Loucy (cell line): ENCODE data around the gene PTGIS.

Source experiments
- H2AFZ ChIP-seq: fragments of 200-600 bp; sonication (generic); 2 replicates; pipeline ENCODE4 v1.6.0; 2016; ENCODE audit warnings: antibody characterized with exemption, mild to moderate bottlenecking, low read length, moderate library complexity
- H3F3A ChIP-seq: fragments of 200-600 bp; 2 replicates; pipeline ENCODE4 v1.6.0; 2016; ENCODE audit warnings: antibody characterized with exemption, low read depth, mild to moderate bottlenecking
- H3K27me3 ChIP-seq: fragments of 200-600 bp; sonication (generic); 2 replicates; pipeline ENCODE4 v1.6.1; 2014; ENCODE audit warnings: low read length, mild to moderate bottlenecking; ENCODE audit not compliant: insufficient read depth, poor library complexity, severe bottlenecking
- H3K36me3 ChIP-seq: fragments of 200-600 bp; sonication (generic); 2 replicates; pipeline ENCODE4 v1.6.1; 2016; ENCODE audit warnings: low read length; ENCODE audit not compliant: insufficient read depth
- H3K4me1 ChIP-seq: fragments of 200-600 bp; sonication (generic); 2 replicates; pipeline ENCODE4 v1.5.1; 2014; ENCODE audit warnings: low read length, mild to moderate bottlenecking; ENCODE audit not compliant: insufficient read depth, poor library complexity, severe bottlenecking
- H3K4me2 ChIP-seq: fragments of 200-600 bp; sonication (generic); 2 replicates; pipeline ENCODE4 v1.6.0; 2014; ENCODE audit warnings: antibody characterized with exemption, low read length, low read depth, mild to moderate bottlenecking; ENCODE audit not compliant: poor library complexity, severe bottlenecking
- H3K4me3 ChIP-seq: fragments of 200-600 bp; sonication (generic); 2 replicates; pipeline ENCODE4 v1.5.1; 2014; ENCODE audit warnings: low read length, mild to moderate bottlenecking, mixed read lengths; ENCODE audit not compliant: poor library complexity, severe bottlenecking
- H3K79me2 ChIP-seq: fragments of 200-600 bp; sonication (generic); 2 replicates; pipeline ENCODE4 v1.6.1; 2014; ENCODE audit warnings: low read length; ENCODE audit not compliant: insufficient read depth
- H3K9ac ChIP-seq: fragments of 200-600 bp; sonication (generic); 2 replicates; pipeline ENCODE4 v1.6.0; 2014; ENCODE audit warnings: mild to moderate bottlenecking, low read depth, low read length, moderate library complexity; ENCODE audit not compliant: poor library complexity, severe bottlenecking
- H3K9me2 ChIP-seq: fragments of 200-600 bp; sonication (generic); replicated peaks from 2 replicates; pipeline ENCODE4 v1.6.1; 2016; ENCODE audit warnings: low read depth, low read length, mixed read lengths
- H3K9me3 ChIP-seq: fragments of 200-600 bp; sonication (generic); 2 replicates; pipeline ENCODE4 v1.6.1; 2014; ENCODE audit warnings: mild to moderate bottlenecking, antibody characterized with exemption, low read length, low read depth; ENCODE audit not compliant: insufficient read depth
- H4K20me1 ChIP-seq: fragments of 200-600 bp; sonication (generic); 2 replicates; pipeline ENCODE4 v1.6.0; 2014; ENCODE audit warnings: antibody characterized with exemption, low read length, mild to moderate bottlenecking; ENCODE audit not compliant: insufficient read depth, poor library complexity, severe bottlenecking
- EZH2phosphoT487 ChIP-seq: fragments of 200-600 bp; IDR thresholded peaks from 2 replicates; pipeline ENCODE4 v1.6.1; 2018; ENCODE audit warnings: antibody characterized with exemption, mild to moderate bottlenecking, moderate library complexity, borderline replicate concordance
- TF ChIP-seq, protein P1 (sequence below): fragments of 200-600 bp; sonication (generic); conservative IDR thresholded peaks from 2 replicates; pipeline ENCODE4 v1.5.1; 2014; ENCODE audit warnings: mild to moderate bottlenecking, antibody characterized with exemption, low read length

The PTGIS gene

DNA sequence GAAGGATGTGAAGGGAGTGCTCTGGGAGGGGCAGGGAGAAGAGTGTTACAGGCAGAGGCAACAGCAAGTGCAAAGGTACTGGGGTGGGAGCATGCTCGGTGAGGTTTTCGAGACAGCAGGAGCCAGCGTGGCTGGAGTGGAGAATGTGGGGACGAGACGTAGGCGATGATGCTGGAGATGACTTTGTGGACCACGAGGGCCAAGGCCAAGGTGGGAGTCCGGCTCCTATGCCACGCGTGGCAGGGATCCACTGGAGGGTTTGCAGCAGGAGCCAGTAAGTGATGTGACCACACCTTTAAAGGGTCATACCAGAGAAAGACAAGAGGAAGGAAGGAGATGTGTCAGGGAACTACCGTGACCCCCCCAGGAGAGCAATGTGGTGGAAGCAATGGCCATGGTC, 7.3 kb downstream of the PTGIS start:
- H3K79me2 ChIP-seq: no peaks in the 10 kb centered on the region

DNA sequence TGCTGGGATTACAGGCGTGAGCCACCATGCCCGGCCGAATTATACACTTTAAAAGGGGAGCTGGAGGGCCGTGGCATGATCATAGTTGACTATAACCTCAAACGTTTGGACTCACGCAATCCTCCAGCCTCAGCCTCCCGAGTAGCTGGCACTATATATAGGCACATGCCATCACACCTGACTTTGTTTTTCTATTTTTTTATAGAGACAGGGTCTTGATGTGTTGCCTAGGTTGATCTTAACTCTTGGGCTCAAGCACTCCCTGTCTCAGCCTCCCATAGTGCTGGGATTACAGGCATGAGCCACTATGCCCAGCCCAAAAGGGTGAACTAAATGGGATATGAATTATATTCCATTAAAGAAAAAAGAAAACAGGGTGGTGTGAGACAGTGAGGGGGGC, 7.8 kb downstream of the PTGIS start:
- Histone ChIP-seq H3K27me3 (peaks cover 3% of the 10 kb centered on the region), H2AFZ (no peak overlapping the region), H3K79me2 (no peaks in the 10 kb centered on the region), H4K20me1 (no peaks in the 10 kb centered on the region), H3K4me2 (no peak overlapping the region), H3K4me1 (no peaks in the 10 kb centered on the region), H3F3A (no peaks in the 10 kb centered on the region), H3K36me3 (no peaks in the 10 kb centered on the region), H3K9me3 (no peaks in the 10 kb centered on the region; the same call in 1 of the 2 replicates), H3K9me2 (no peaks in the 10 kb centered on the region), H3K9ac (no peak overlapping the region), H3K4me3 (no peak overlapping the region)
- TF ChIP-seq EZH2phosphoT487: no peak
- TF ChIP-seq, protein P1, sequence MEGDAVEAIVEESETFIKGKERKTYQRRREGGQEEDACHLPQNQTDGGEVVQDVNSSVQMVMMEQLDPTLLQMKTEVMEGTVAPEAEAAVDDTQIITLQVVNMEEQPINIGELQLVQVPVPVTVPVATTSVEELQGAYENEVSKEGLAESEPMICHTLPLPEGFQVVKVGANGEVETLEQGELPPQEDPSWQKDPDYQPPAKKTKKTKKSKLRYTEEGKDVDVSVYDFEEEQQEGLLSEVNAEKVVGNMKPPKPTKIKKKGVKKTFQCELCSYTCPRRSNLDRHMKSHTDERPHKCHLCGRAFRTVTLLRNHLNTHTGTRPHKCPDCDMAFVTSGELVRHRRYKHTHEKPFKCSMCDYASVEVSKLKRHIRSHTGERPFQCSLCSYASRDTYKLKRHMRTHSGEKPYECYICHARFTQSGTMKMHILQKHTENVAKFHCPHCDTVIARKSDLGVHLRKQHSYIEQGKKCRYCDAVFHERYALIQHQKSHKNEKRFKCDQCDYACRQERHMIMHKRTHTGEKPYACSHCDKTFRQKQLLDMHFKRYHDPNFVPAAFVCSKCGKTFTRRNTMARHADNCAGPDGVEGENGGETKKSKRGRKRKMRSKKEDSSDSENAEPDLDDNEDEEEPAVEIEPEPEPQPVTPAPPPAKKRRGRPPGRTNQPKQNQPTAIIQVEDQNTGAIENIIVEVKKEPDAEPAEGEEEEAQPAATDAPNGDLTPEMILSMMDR: no peak

More for the DNA sequence above, 7.3 kb downstream of the PTGIS start:
- no peak overlapping the region for H2AFZ ChIP-seq
- H3K4me2 ChIP-seq: no peak overlapping the region
- no peak overlapping the region for H3K9ac ChIP-seq
- H3K27me3 ChIP-seq: peaks cover 3% of the 10 kb centered on the region
- H3K4me1 ChIP-seq: no peaks in the 10 kb centered on the region
- H3K9me3 ChIP-seq: no peaks in the 10 kb centered on the region; the same call in 1 of the 2 replicates
- H3K9me2 ChIP-seq: no peaks in the 10 kb centered on the region
- TF ChIP-seq, protein P1: no peak
- TF ChIP-seq EZH2phosphoT487: no peak
- H3F3A ChIP-seq: no peaks in the 10 kb centered on the region
- no peaks in the 10 kb centered on the region for H3K36me3 ChIP-seq
- H4K20me1 ChIP-seq: no peaks in the 10 kb centered on the region
- no peak overlapping the region for H3K4me3 ChIP-seq

DNA sequence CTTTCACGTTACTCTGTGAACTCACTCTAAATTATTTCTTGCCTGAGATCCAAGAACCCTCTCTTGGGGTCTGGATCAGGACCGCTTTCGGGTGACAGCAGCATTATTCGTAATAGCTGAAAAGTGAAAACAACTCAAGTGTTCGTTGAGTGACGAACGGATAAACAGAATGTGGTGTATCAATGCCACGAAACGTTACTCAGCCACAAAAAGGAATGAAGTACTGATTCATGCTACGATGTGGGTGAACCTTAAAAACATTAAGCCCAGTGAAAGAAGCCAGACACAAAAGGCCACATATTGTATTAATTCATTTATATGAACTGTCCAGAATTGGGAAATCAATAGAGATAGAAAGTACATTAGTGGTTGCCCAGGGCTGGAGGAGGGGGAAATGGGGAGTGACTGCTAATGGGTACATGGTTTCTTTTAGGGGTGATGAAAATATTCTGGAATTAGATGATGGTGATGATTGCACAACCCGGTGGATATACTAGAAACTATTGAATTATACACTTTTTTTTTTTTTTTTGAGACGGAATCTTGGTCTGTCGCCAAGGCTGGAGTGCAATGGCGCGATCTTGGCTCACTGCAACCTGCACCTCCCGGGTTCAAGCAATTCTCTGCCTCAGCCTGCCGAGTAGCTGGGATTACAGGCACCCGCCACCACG, 8.4 kb downstream of the PTGIS start:
- H3K4me1 ChIP-seq: no peaks in the 10 kb centered on the region
- no peak overlapping the region for H3K4me2 ChIP-seq
- H3K36me3 ChIP-seq: no peaks in the 10 kb centered on the region
- H4K20me1 ChIP-seq: no peaks in the 10 kb centered on the region
- TF ChIP-seq, protein P1: no peak
- no peak for TF ChIP-seq EZH2phosphoT487
- H3K4me3 ChIP-seq: no peak overlapping the region
- H3K9ac ChIP-seq: no peak overlapping the region
- H2AFZ ChIP-seq: no peak overlapping the region
- peaks cover 3% of the 10 kb centered on the region for H3K27me3 ChIP-seq
- no peaks in the 10 kb centered on the region for H3F3A ChIP-seq
- H3K9me3 ChIP-seq: no peaks in the 10 kb centered on the region; the same call in 1 of the 2 replicates
- H3K79me2 ChIP-seq: no peaks in the 10 kb centered on the region
- no peaks in the 10 kb centered on the region for H3K9me2 ChIP-seq
